B cell (primary cell): ENCODE measurements around the gene DNAI1. TPM values are rescaled to one million over a fixed set of nuclear protein-coding genes. Genes with fewer than 3 reads are reported as not detected.

Experiments
- ATAC-seq: fragments of 200-7000 bp; cut with Tn5 transposase; one replicate; pipeline ENCODE4 v1.10.0; 2021; ENCODE audit warnings: low read depth, mild to moderate bottlenecking, moderate number of reproducible peaks, moderate library complexity
- CTCF ChIA-PET: fragments of 350-600 bp; sonication (Branson Sonifier 250); formaldehyde crosslinking; loops from one replicate; lab custom pipeline; 2021; ENCODE audit warnings: antibody characterized with exemption, inconsistent platforms; lab: Charles Lee
- POLR2A ChIA-PET: fragments of 350-600 bp; sonication (Branson Sonifier 250); formaldehyde crosslinking; loops from one replicate; lab custom pipeline; 2021; ENCODE audit warnings: antibody characterized with exemption; lab: Charles Lee
- DNase-seq: peaks from one replicate; pipeline ENCODE4 v3.0.0; 2013
- H2AFZ ChIP-seq: 2 replicates; pipeline ENCODE4 v1.6.1; 2012; ENCODE audit warnings: mild to moderate bottlenecking, low read depth, low read length; ENCODE audit not compliant: insufficient read depth, poor library complexity, severe bottlenecking
- H3K27ac ChIP-seq, 2 donors: 1 replicate in 1 of 2; 2 replicates in 1 of 2; pipeline ENCODE4 v1.5.1; 2012 to 2013; ENCODE audit warnings: low read length in 2 of 2, mild to moderate bottlenecking in 2 of 2, moderate library complexity in 1 of 2
- H3K27me3 ChIP-seq, 4 experiments: fragments of 200-600 bp in 1 of 4; sonication (generic) in 1 of 4; replicated peaks in 1 of 4; 1 replicate in 2 of 4; 2 replicates in 2 of 4; pipeline versions ENCODE4 v1.6.1 to v1.7.0; 2013 to 2016; ENCODE audit warnings: low read length in 3 of 4, mild to moderate bottlenecking in 2 of 4, mixed read lengths in 1 of 4, moderate library complexity in 1 of 4; ENCODE audit not compliant: insufficient read depth in 4 of 4, control insufficient read depth in 3 of 4; ENCODE audit errors: control extremely low read depth in 1 of 4
- H3K36me3 ChIP-seq, 2 experiments: replicated peaks in 1 of 2; 1 replicate in 1 of 2; 2 replicates in 1 of 2; pipeline versions ENCODE4 v1.6.1 to v1.7.1; 2013; ENCODE audit warnings: low read length in 1 of 2; ENCODE audit not compliant: insufficient read depth in 2 of 2, control insufficient read depth in 1 of 2; ENCODE audit errors: control extremely low read depth in 1 of 2, extremely low read depth in 1 of 2
- H3K4me1 ChIP-seq, 2 donors: fragments of 200-600 bp in 1 of 2; sonication (generic) in 1 of 2; 1 replicate in 1 of 2; 2 replicates in 1 of 2; pipeline versions ENCODE4 v1.5.1 to v1.6.1; 2013 to 2017; ENCODE audit warnings: low read length in 2 of 2; ENCODE audit not compliant: control insufficient read depth in 2 of 2, insufficient read depth in 2 of 2
- H3K4me2 ChIP-seq: replicated peaks from 2 replicates; pipeline ENCODE3; 2012; ENCODE audit warnings: mild to moderate bottlenecking, low read depth, low read length; ENCODE audit not compliant: poor library complexity, severe bottlenecking
- H3K4me3 ChIP-seq, 5 experiments: fragments of 200-600 bp in 1 of 5; sonication (generic) in 1 of 5; 1 replicate in 3 of 5; 2 replicates in 2 of 5; pipeline versions ENCODE4 v1.5.1 to v1.7.0; 2011 to 2016; ENCODE audit warnings: low read length in 4 of 5, mild to moderate bottlenecking in 4 of 5, low read depth in 2 of 5, control low read depth in 1 of 5, moderate library complexity in 1 of 5; ENCODE audit not compliant: insufficient read depth in 1 of 5; ENCODE audit errors: control extremely low read depth in 1 of 5, extremely low read depth in 1 of 5
- H3K79me2 ChIP-seq: fragments of 200-600 bp; sonication (generic); one replicate; pipeline ENCODE4 v1.6.0; 2016; ENCODE audit warnings: low read length; ENCODE audit not compliant: control insufficient read depth, insufficient read depth
- H3K9ac ChIP-seq: fragments of 200-600 bp; sonication (generic); 2 replicates; pipeline ENCODE4 v1.6.1; 2017; ENCODE audit warnings: mild to moderate bottlenecking, low read length, moderate library complexity
- H3K9me3 ChIP-seq, 3 donors: one replicate each; pipeline versions ENCODE4 v1.6.1 to v1.7.1; 2013; ENCODE audit warnings: low read length in 2 of 3; ENCODE audit not compliant: control insufficient read depth in 2 of 3, insufficient read depth in 1 of 3; ENCODE audit errors: control extremely low read depth in 1 of 3
- H4K20me1 ChIP-seq: 2 replicates; pipeline ENCODE4 v1.6.0; 2012; ENCODE audit warnings: mild to moderate bottlenecking, low read length; ENCODE audit not compliant: insufficient read depth, control insufficient read depth, poor library complexity, severe bottlenecking
- H3K27ac Mint-ChIP-seq: one replicate; pipeline ENCODE4 v1.8.0; 2021; ENCODE audit warnings: mixed read lengths
- H3K27me3 Mint-ChIP-seq: one replicate; pipeline ENCODE4 v1.8.0; 2021; ENCODE audit warnings: mixed read lengths
- H3K4me1 Mint-ChIP-seq: one replicate; pipeline ENCODE4 v1.8.0; 2021; ENCODE audit warnings: mixed read lengths
- H3K4me3 Mint-ChIP-seq: one replicate; pipeline ENCODE4 v1.8.0; 2021; ENCODE audit warnings: mixed read lengths
- H3K9me3 Mint-ChIP-seq: one replicate; pipeline ENCODE4 v1.8.0; 2022; ENCODE audit warnings: mixed read lengths; ENCODE audit not compliant: insufficient read depth
- EZH2 ChIP-seq: IDR thresholded peaks from 2 replicates; pipeline ENCODE4 v1.6.1; 2012; ENCODE audit warnings: borderline replicate concordance, low read depth, mild to moderate bottlenecking, moderate library complexity, low read length; ENCODE audit not compliant: insufficient read depth, poor library complexity, severe bottlenecking
- whole genome bisulfite sequencing: methylation state at CpG from one replicate; pipeline ENCODE4 v1.1.5; 2013; ENCODE audit warnings: missing lambda C conversion rate; ENCODE audit not compliant: insufficient coverage; 5-methylcytosine and 5-hydroxymethylcytosine counted together
- intact Hi-C: fragments of 100-400 bp; cut with micrococcal nuclease; formaldehyde crosslinking; loops from one replicate; pipeline ENCODE4 v1.10.0; 2022
- polyA plus RNA-seq: library from polyadenylated mRNA; depleted of rRNA; stranded (reverse); fragments of >200 nt; gene quantifications from 2 replicates; pipeline ENCODE4 v1.2.3, GENCODE V29; 2012
- total RNA-seq, 2 donors: library from RNA; stranded (reverse); fragments of 120-200 nt in 1 of 2; gene quantifications; 1 replicate in 1 of 2; 2 replicates in 1 of 2; pipeline versions ENCODE4 v1.2.3 to v1.2.4, GENCODE V29; 2013 to 2022
- TF ChIP-seq, protein P1 (sequence below): fragments of 200-600 bp; IDR thresholded peaks from one replicate; pipeline ENCODE4 v1.8.0; 2022; ENCODE audit warnings: antibody characterized with exemption, mild to moderate bottlenecking

DNAI1 gene
- total and polyA plus RNA-seq, 2 donors (not counting 1 experiment from before 2014, with no cell fraction given), result not detected

DNA sequence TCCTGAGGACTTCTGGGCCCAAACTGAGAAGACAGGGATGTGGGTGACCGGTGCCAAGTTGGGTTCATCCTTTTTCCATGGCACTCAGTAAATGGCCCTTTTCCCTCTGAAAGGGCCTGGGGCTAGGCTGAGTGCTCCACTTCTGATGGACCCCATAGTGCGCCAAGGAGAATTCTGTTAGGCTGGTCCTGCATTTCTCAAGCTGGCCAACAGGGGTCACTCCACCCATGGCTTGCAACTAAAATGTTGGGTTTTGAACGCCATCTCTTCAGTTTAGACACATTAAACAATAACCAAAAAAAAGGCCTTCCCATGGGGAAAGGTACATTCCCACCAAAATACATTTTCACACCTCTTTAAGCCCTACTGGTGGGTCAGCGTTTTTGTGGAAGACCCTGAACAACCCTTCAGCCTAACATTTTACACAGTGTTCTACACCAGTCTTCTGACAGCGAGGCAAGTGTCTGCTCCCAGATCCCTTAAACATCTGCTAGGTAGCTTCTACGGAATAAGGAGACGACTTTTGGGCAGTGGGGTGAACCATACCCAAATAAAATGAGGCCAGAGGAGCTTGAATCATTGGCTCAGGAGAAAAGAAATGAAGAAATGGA lies 103.6 kb downstream of the DNAI1 start:
- CTCF ChIA-PET, result interaction anchor here (0.7 kb wide), 1 partner anchor 70 kb away, joined by 5 read pairs; no protein-coding TSS in a partner anchor
- POLR2A ChIA-PET, result no interaction called here

DNA sequence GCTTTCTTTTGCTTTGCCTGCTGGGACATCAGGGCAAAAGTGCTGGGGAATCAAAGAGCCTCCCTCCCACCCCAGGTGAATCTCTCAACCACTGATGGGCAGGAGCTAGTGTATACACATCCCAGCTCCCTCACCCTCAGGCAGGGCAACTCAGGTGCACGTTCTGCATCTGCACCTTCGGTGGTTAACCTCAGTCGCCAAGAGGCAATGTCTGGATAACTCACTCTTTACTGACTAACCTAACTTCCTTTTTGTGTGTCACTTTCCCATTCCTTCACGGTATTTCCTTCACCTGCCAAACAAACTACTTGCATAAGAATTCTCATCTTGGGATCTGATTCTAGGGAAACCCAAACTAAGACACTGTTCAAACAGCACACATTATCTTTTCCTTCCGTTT lies 104.7 kb downstream of the DNAI1 start:
- POLR2A ChIA-PET, result no interaction called here

More for the DNA sequence above, 103.6 kb downstream of the DNAI1 start:
- Mint-ChIP-seq H3K4me3 (no peak overlapping the region), H3K27ac (no peak overlapping the region), H3K9me3 (peaks cover 6% of the 10 kb centered on the region), H3K27me3 (peaks cover 69% of the 10 kb centered on the region), H3K4me1 (no peaks in the 10 kb centered on the region)
- intact Hi-C loops, result no loop called here
- no peak for TF ChIP-seq EZH2
- TF ChIP-seq, protein P1, sequence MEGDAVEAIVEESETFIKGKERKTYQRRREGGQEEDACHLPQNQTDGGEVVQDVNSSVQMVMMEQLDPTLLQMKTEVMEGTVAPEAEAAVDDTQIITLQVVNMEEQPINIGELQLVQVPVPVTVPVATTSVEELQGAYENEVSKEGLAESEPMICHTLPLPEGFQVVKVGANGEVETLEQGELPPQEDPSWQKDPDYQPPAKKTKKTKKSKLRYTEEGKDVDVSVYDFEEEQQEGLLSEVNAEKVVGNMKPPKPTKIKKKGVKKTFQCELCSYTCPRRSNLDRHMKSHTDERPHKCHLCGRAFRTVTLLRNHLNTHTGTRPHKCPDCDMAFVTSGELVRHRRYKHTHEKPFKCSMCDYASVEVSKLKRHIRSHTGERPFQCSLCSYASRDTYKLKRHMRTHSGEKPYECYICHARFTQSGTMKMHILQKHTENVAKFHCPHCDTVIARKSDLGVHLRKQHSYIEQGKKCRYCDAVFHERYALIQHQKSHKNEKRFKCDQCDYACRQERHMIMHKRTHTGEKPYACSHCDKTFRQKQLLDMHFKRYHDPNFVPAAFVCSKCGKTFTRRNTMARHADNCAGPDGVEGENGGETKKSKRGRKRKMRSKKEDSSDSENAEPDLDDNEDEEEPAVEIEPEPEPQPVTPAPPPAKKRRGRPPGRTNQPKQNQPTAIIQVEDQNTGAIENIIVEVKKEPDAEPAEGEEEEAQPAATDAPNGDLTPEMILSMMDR, result peak; percentile 53
- DNase-seq (no peak), ATAC-seq (no peak)
- Histone ChIP-seq H3K79me2 (no peaks in the 10 kb centered on the region), H3K4me3 (no peak overlapping the region), H3K4me1 (no peaks in the 10 kb centered on the region), H3K4me2 (no peak overlapping the region), H3K9me3 (peaks cover 0 to 15% (median 7%) of the 10 kb centered on the region in 3 donors), H3K27ac (no peak overlapping the region), H3K36me3 (no peaks in the 10 kb centered on the region), H2AFZ (no peak overlapping the region), H3K9ac (no peak overlapping the region), H3K27me3 (peaks cover 0 to 34% (median 6%) of the 10 kb centered on the region in 4 experiments), H4K20me1 (no peaks in the 10 kb centered on the region)
- WGBS, result 78% methylated on average over 7 of the region's 7 CpGs

More for the DNA sequence above, 104.7 kb downstream of the DNAI1 start:
- Histone ChIP-seq H3K79me2 (no peaks in the 10 kb centered on the region), H3K27me3 (peaks cover 0 to 32% (median 5%) of the 10 kb centered on the region in 4 experiments), H3K9me3 (peaks cover 0 to 12% (median 7%) of the 10 kb centered on the region in 3 donors), H3K4me1 (no peaks in the 10 kb centered on the region), H4K20me1 (no peaks in the 10 kb centered on the region), H3K36me3 (no peaks in the 10 kb centered on the region), H3K4me3 (no peak overlapping the region), H3K27ac (no peak overlapping the region), H2AFZ (no peak overlapping the region), H3K4me2 (no peak overlapping the region), H3K9ac (no peak overlapping the region)
- no peak for ATAC-seq
- no peak overlapping the region for H3K27ac Mint-ChIP-seq
- no peak for DNase-seq
- intact Hi-C loops, result no loop called here
- no peaks in the 10 kb centered on the region for H3K4me1 Mint-ChIP-seq
- H3K4me3 Mint-ChIP-seq, result no peak overlapping the region
- CTCF ChIA-PET, result interaction anchor here (0.7 to 0.8 kb wide), 2 partner anchors 28 to 69 kb away, joined by 3 to 5 read pairs; no protein-coding TSS in a partner anchor
- H3K27me3 Mint-ChIP-seq, result peaks cover 68% of the 10 kb centered on the region
- TF ChIP-seq, protein P1, result no peak
- TF ChIP-seq EZH2, result no peak
- peaks cover 6% of the 10 kb centered on the region for H3K9me3 Mint-ChIP-seq
- 56% methylated on average over 5 of the region's 5 CpGs for WGBS
